ENCODE measurements around the gene ACTR3C.

DNA sequence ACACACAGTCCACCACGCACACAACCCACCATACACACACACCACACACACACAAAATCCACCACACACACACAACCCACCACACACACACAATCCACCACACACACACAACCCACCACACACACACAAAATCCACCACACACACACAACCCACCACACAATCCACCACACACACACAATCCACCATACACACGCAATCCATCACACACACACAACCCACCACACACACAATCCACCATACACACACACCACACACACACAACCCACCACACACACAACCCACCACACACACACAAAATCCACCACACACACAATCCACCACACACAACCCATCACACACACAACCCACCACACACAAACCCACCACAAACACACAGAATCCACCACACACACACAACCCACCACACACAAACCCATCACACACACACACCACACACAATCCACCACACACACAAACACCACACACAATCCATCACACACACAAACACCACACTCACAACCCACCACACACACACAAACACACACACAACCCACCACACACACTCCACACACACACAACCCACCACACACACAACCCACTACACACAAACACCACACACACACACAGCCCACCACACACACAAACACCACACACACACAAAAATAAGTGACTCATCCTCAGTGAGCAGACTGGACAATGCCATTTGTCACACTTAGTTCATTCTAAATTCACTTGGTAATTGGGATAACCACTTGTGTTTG lies 36.4 kb upstream of the ACTR3C start:
- TF ChIP-seq ARNT (IDR thresholded peaks at IDR 0.05) (no peak), LEF1 (IDR thresholded peaks at IDR 0.05; ENCODE audit: borderline replicate concordance) (no peak), FOXK2 (IDR thresholded peaks at IDR 0.05) (no peak)
